ENCODE results near the gene ACR. TPM values are rescaled to one million over a fixed set of nuclear protein-coding genes. Genes with fewer than 3 reads are reported as not detected.

The ACR gene
- total RNA-seq, 1 donor from 2014 or later = not detected

- TF ChIP-seq CTCF (IDR thresholded peaks at IDR 0.05; ENCODE audit: unreplicated experiment) = no peak
- peaks cover 6% of the 10 kb centered on the region for H3K36me3 Mint-ChIP-seq (ENCODE audit: insufficient read depth)
- DNase-seq (ENCODE audit: low spot score, unreplicated experiment) = no peak
- no peaks in the 10 kb centered on the region for H3K9me3 Mint-ChIP-seq (ENCODE audit: low read depth)
- peaks cover 29% of the 10 kb centered on the region for H3K27me3 Mint-ChIP-seq
- peak overlapping the region; percentile 74 for H3K4me3 Mint-ChIP-seq (ENCODE audit: low read depth)
- H3K27ac Mint-ChIP-seq = no peak overlapping the region
- H3K4me1 Mint-ChIP-seq (ENCODE audit: low read depth) = peaks cover 8% of the 10 kb centered on the region
Measured at GRCh38 chr22:50697667-50698506, 40.1 kb upstream of the ACR start.

- peaks cover 6% of the 10 kb centered on the region for H3K36me3 Mint-ChIP-seq (ENCODE audit: insufficient read depth)
- H3K27me3 Mint-ChIP-seq = peaks cover 27% of the 10 kb centered on the region
- no peak for DNase-seq (ENCODE audit: low spot score, unreplicated experiment)
- peaks cover 8% of the 10 kb centered on the region for H3K4me1 Mint-ChIP-seq (ENCODE audit: low read depth)
- no peak for TF ChIP-seq CTCF (IDR thresholded peaks at IDR 0.05; ENCODE audit: unreplicated experiment)
- H3K27ac Mint-ChIP-seq = no peak overlapping the region
- peak overlapping the region; percentile 74 for H3K4me3 Mint-ChIP-seq (ENCODE audit: low read depth)
- no peaks in the 10 kb centered on the region for H3K9me3 Mint-ChIP-seq (ENCODE audit: low read depth)
Measured at GRCh38 chr22:50698546-50698945, 39.5 kb upstream of the ACR start.

- Mint-ChIP-seq H3K27ac (no peak overlapping the region), H3K36me3 (ENCODE audit: insufficient read depth) (peaks cover 7% of the 10 kb centered on the region), H3K9me3 (ENCODE audit: low read depth) (no peaks in the 10 kb centered on the region), H3K27me3 (peaks cover 25% of the 10 kb centered on the region), H3K4me3 (ENCODE audit: low read depth) (peak overlapping the region; percentile 74), H3K4me1 (ENCODE audit: low read depth) (peaks cover 8% of the 10 kb centered on the region)
- DNase-seq (ENCODE audit: low spot score, unreplicated experiment) = no peak
- TF ChIP-seq CTCF (IDR thresholded peaks at IDR 0.05; ENCODE audit: unreplicated experiment) = no peak
Measured at GRCh38 chr22:50699001-50699755, 38.8 kb upstream of the ACR start.

- Mint-ChIP-seq H3K27me3 (peaks cover 18% of the 10 kb centered on the region), H3K4me3 (ENCODE audit: low read depth) (peak overlapping the region; percentile 29), H3K4me1 (ENCODE audit: low read depth) (peaks cover 8% of the 10 kb centered on the region), H3K36me3 (ENCODE audit: insufficient read depth) (peaks cover 7% of the 10 kb centered on the region), H3K27ac (no peak overlapping the region), H3K9me3 (ENCODE audit: low read depth) (no peaks in the 10 kb centered on the region)
- peak; percentile 48 for TF ChIP-seq CTCF (IDR thresholded peaks at IDR 0.05; ENCODE audit: unreplicated experiment)
- DNase-seq (ENCODE audit: low spot score, unreplicated experiment) = no peak
Measured at GRCh38 chr22:50699756-50700386, 38.1 kb upstream of the ACR start.
